Endothelial cell of umbilical vein (primary cell): ENCODE results near the gene TGM3. TPM values are rescaled to one million over a fixed set of nuclear protein-coding genes. Genes with fewer than 3 reads are reported as not detected.

ENCODE experiments used
- BruUV-seq: library from RNA; stranded (reverse); fragments of 400-500 nt; replicated peaks from 2 replicates; lab custom pipeline; 2021; lab: Mats Ljungman, UMichigan
- CTCF ChIA-PET: fragments of 300-600, 350-600 bp; sonication (Branson Sonifier 250); formaldehyde crosslinking; loops from one replicate; lab custom pipeline; 2021; ENCODE audit warnings: antibody characterized with exemption, inconsistent platforms; lab: Charles Lee
- POLR2A ChIA-PET: fragments of 300-600, 350-600 bp; sonication (Branson Sonifier 250); formaldehyde crosslinking; loops from one replicate; lab custom pipeline; 2021; ENCODE audit warnings: antibody characterized with exemption, inconsistent platforms; lab: Charles Lee
- DNase-seq: peaks from one replicate; pipeline ENCODE4 v3.0.0-alpha.2; 2011; ENCODE audit warnings: low read depth, low spot score
- FAIRE-seq: peaks from 2 replicates; lab custom pipeline; 2011; peaks lifted over from hg19 to GRCh38; lab: Jason Lieb, UNC
- H2AFZ ChIP-seq: 2 replicates; pipeline ENCODE4 v1.6.0; 2012; ENCODE audit warnings: low read depth, low read length, control low read depth, inconsistent platforms
- H3K27ac ChIP-seq: 2 replicates; pipeline ENCODE4 v1.5.1; 2011; ENCODE audit warnings: low read depth, mild to moderate bottlenecking, control low read depth, low read length, moderate library complexity; ENCODE audit not compliant: insufficient read depth
- H3K27me3 ChIP-seq, 2 experiments: 2 replicates each; pipeline versions ENCODE4 v1.6.0 to v1.6.1; 2011; ENCODE audit warnings: low read length in 2 of 2, mixed read lengths in 1 of 2; ENCODE audit not compliant: control insufficient read depth in 2 of 2, insufficient read depth in 2 of 2
- H3K36me3 ChIP-seq, 2 experiments: 2 replicates in 1 of 2; 3 replicates in 1 of 2; pipeline ENCODE4 v1.5.1; 2011; ENCODE audit warnings: low read length in 2 of 2, mild to moderate bottlenecking in 1 of 2, moderate library complexity in 1 of 2; ENCODE audit not compliant: control insufficient read depth in 2 of 2, insufficient read depth in 2 of 2; ENCODE audit errors: extremely low read depth in 1 of 2
- H3K4me1 ChIP-seq: 3 replicates; pipeline ENCODE4 v1.5.1; 2011; ENCODE audit warnings: mild to moderate bottlenecking, low read length; ENCODE audit not compliant: control insufficient read depth, insufficient read depth; ENCODE audit errors: extremely low read depth
- H3K4me2 ChIP-seq: 2 replicates; pipeline ENCODE4 v1.6.1; 2011; ENCODE audit warnings: low read length, control low read depth, mixed read lengths; ENCODE audit not compliant: insufficient read depth
- H3K4me3 ChIP-seq, 3 experiments: fragments of 200-600 bp in 1 of 3; sonication (generic), shearing (Covaris generic) in 1 of 3; replicated peaks in 1 of 3; 2 replicates each; pipeline ENCODE4 v1.5.1; 2011 to 2016; ENCODE audit warnings: control low read depth in 3 of 3, low read length in 3 of 3, mild to moderate bottlenecking in 2 of 3, inconsistent platforms in 1 of 3, low read depth in 1 of 3, moderate library complexity in 1 of 3; ENCODE audit not compliant: insufficient read depth in 1 of 3
- H3K79me2 ChIP-seq: 2 replicates; pipeline ENCODE4 v1.6.0; 2012; ENCODE audit warnings: low read length, inconsistent platforms; ENCODE audit not compliant: control insufficient read depth, insufficient read depth
- H3K9ac ChIP-seq: replicated peaks from 2 replicates; pipeline ENCODE3; 2011; ENCODE audit warnings: low read length, control low read depth; ENCODE audit not compliant: insufficient read depth; ENCODE audit errors: extremely low read depth
- H3K9me1 ChIP-seq: replicated peaks from 3 replicates; pipeline ENCODE4 v1.6.0; 2011; ENCODE audit warnings: mild to moderate bottlenecking, low read length; ENCODE audit not compliant: control insufficient read depth, insufficient read depth; ENCODE audit errors: extremely low read depth
- H3K9me3 ChIP-seq: replicated peaks from 2 replicates; pipeline ENCODE4 v1.5.1; 2012; ENCODE audit warnings: low read length, inconsistent platforms; ENCODE audit not compliant: control insufficient read depth, insufficient read depth
- H4K20me1 ChIP-seq: replicated peaks from 2 replicates; pipeline ENCODE3; 2011; ENCODE audit warnings: mild to moderate bottlenecking, low read length; ENCODE audit not compliant: control insufficient read depth, insufficient read depth; ENCODE audit errors: extremely low read depth
- EZH2 ChIP-seq: IDR thresholded peaks from 2 replicates; pipeline ENCODE4 v1.6.1; 2012; ENCODE audit warnings: borderline replicate concordance, low read depth, mild to moderate bottlenecking, moderate library complexity, low read length, inconsistent platforms; ENCODE audit not compliant: severe bottlenecking
- FOS ChIP-seq: IDR thresholded peaks from 2 replicates; pipeline ENCODE4 v1.6.1; 2011; ENCODE audit warnings: mild to moderate bottlenecking, low read length, moderate library complexity, borderline replicate concordance; ENCODE audit not compliant: insufficient read depth
- GATA2 ChIP-seq: IDR thresholded peaks from 2 replicates; pipeline ENCODE4 v1.7.0; 2011; ENCODE audit warnings: low read depth, mild to moderate bottlenecking, moderate library complexity, mixed read lengths, low read length; ENCODE audit not compliant: insufficient read length, insufficient read depth
- JUN ChIP-seq: IDR thresholded peaks from 2 replicates; pipeline ENCODE4 v1.6.1; 2011; ENCODE audit warnings: borderline replicate concordance, low read depth; ENCODE audit not compliant: insufficient read length, insufficient read depth
- MYC ChIP-seq: IDR thresholded peaks from one replicate; pipeline ENCODE4 v1.6.1; 2011; ENCODE audit warnings: mild to moderate bottlenecking, low read depth, low read length
- POLR2A ChIP-seq: IDR thresholded peaks from 2 replicates; pipeline ENCODE4 v1.6.1; 2012; ENCODE audit warnings: low read depth, mild to moderate bottlenecking, control low read depth, low read length
- POLR2AphosphoS5 ChIP-seq: IDR thresholded peaks from 2 replicates; pipeline ENCODE4 v1.6.1; 2012; ENCODE audit warnings: low read depth, mild to moderate bottlenecking, control low read depth, low read length, moderate library complexity; ENCODE audit not compliant: insufficient read depth
- dilution Hi-C: fragments of 300-500 bp; cut with MboI; formaldehyde crosslinking; loops from one replicate; pipeline ENCODE4 v1.15.0; 2019; ENCODE audit warnings: low sequenced_read_pairs; ENCODE audit not compliant: extremely low pct_ligation_motif_present
- intact Hi-C: fragments of 100-400 bp; cut with micrococcal nuclease; formaldehyde crosslinking; loops from one replicate; pipeline ENCODE4 v1.10.0; 2022
- polyA plus RNA-seq, 4 experiments: library from polyadenylated mRNA; depleted of rRNA in 3 of 4; stranded (reverse) in 3 of 4; unstranded in 1 of 4; fragments of >200 nt; gene quantifications; 2 replicates each; pipeline versions ENCODE4 v1.2.1 to v1.2.3, GENCODE V29; 2011 to 2012; ENCODE audit warnings: missing spikeins in 1 of 4
- total RNA-seq: library from RNA; stranded (reverse); gene quantifications from 2 replicates; pipeline ENCODE4 v1.2.3, GENCODE V29; 2021
- TF ChIP-seq, protein P1 (sequence below): IDR thresholded peaks from 2 replicates; pipeline ENCODE4 v1.6.1; 2011; ENCODE audit not compliant: insufficient read depth, insufficient read length
- TF ChIP-seq, protein P2 (sequence below), 2 donors: IDR thresholded peaks; 1 replicate in 1 of 2; 2 replicates in 1 of 2; pipeline ENCODE4 v1.5.1; 2011; ENCODE audit warnings: low read length in 2 of 2, mild to moderate bottlenecking in 2 of 2, moderate library complexity in 2 of 2, control low read depth in 1 of 2, inconsistent platforms in 1 of 2, low read depth in 1 of 2; ENCODE audit not compliant: insufficient read depth in 1 of 2; ENCODE audit errors: extremely low read depth in 1 of 2

TGM3 gene
- total and polyA plus RNA-seq, 2 donors (not counting 3 experiments of a cell fraction or from before 2014, with no cell fraction given), result not detected

DNA sequence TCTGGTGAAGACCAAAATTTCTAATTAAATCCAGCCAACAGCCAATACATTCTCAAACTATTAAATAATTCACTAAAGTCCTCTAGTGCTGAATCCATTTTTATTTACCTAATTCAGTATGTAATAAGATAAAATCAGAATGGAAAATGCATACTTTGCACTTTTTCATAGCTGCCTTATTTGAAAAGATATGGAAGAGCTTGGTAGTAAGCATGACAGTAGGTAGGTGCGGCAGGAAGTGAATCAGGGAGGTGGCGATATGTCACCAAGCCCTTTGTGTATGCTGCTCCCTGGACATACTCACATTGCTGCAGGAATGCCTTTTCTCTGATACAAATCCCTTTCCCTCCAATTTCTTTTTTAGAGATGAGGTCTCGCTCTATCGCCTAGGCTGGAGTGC, 10.2 kb upstream of the TGM3 start:
- no TSS peak for BruUV-seq
- ChIA-PET POLR2A (no interaction called here), CTCF (interaction anchor here (0.9 kb wide), 1 partner anchor 78 kb away, joined by 5 read pairs; no protein-coding TSS in a partner anchor)
- H3K27ac ChIP-seq, result no peak overlapping the region
- no peaks in the 10 kb centered on the region for H4K20me1 ChIP-seq
- TF ChIP-seq FOS (no peak), EZH2 (no peak), MYC (no peak)
- TF ChIP-seq, protein P1, sequence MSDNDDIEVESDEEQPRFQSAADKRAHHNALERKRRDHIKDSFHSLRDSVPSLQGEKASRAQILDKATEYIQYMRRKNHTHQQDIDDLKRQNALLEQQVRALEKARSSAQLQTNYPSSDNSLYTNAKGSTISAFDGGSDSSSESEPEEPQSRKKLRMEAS, result no peak
- TF ChIP-seq, protein P2, sequence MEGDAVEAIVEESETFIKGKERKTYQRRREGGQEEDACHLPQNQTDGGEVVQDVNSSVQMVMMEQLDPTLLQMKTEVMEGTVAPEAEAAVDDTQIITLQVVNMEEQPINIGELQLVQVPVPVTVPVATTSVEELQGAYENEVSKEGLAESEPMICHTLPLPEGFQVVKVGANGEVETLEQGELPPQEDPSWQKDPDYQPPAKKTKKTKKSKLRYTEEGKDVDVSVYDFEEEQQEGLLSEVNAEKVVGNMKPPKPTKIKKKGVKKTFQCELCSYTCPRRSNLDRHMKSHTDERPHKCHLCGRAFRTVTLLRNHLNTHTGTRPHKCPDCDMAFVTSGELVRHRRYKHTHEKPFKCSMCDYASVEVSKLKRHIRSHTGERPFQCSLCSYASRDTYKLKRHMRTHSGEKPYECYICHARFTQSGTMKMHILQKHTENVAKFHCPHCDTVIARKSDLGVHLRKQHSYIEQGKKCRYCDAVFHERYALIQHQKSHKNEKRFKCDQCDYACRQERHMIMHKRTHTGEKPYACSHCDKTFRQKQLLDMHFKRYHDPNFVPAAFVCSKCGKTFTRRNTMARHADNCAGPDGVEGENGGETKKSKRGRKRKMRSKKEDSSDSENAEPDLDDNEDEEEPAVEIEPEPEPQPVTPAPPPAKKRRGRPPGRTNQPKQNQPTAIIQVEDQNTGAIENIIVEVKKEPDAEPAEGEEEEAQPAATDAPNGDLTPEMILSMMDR (IDR thresholded peaks at IDR 0.05; ENCODE audit: extremely low read depth in 1 of 2, insufficient read depth in 1 of 2, low read depth in 1 of 2, low read length in 2 of 2), result no peak
- no peaks in the 10 kb centered on the region for H3K9me1 ChIP-seq
- H3K9ac ChIP-seq, result no peak overlapping the region
- no peak overlapping the region for H2AFZ ChIP-seq
- intact Hi-C loops, result no loop called here
- no peaks in the 10 kb centered on the region for H3K36me3 ChIP-seq
- H3K9me3 ChIP-seq, result no peaks in the 10 kb centered on the region
- DNase-seq, result no peak
- no peaks in the 10 kb centered on the region for H3K27me3 ChIP-seq
- no peaks in the 10 kb centered on the region for H3K79me2 ChIP-seq
- H3K4me1 ChIP-seq, result peaks cover 31% of the 10 kb centered on the region
- H3K4me3 ChIP-seq, result no peak overlapping the region
- dilution Hi-C loops, result no loop called here
- H3K4me2 ChIP-seq, result no peak overlapping the region
- no peak for FAIRE-seq

DNA sequence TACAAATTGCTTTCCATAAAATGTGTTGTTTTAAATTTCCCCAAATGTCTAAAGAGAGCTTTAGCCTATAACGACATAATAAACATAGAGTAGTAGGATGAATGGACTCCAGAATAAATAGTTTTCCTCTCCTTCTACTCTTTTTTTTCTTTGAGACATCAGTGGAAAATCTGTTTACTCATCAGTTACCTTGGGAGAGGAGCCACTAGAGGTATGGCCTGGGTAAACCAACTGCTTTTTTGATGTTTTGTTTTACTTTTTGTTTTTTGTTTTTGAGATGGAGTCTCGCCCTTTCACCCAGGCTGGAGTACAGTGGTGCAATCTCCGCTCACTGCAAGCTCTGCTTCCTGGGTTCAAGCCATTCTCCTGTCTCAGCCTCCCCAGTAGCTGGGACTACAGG, 8.3 kb upstream of the TGM3 start:
- BruUV-seq, result no TSS peak
- Histone ChIP-seq H3K9ac (no peak overlapping the region), H3K79me2 (no peaks in the 10 kb centered on the region), H3K4me2 (no peak overlapping the region), H4K20me1 (no peaks in the 10 kb centered on the region), H3K9me3 (no peaks in the 10 kb centered on the region), H3K9me1 (no peaks in the 10 kb centered on the region), H3K27me3 (no peaks in the 10 kb centered on the region), H3K36me3 (no peaks in the 10 kb centered on the region), H2AFZ (no peak overlapping the region), H3K4me1 (peaks cover 31% of the 10 kb centered on the region), H3K27ac (no peak overlapping the region), H3K4me3 (no peak overlapping the region)
- intact Hi-C loops (no loop called here), dilution Hi-C loops (no loop called here)
- ChIA-PET CTCF (interaction anchor here (0.6 kb wide), 1 partner anchor 506 kb away, joined by 5 read pairs; no protein-coding TSS in a partner anchor), POLR2A (no interaction called here)
- FAIRE-seq (no peak), DNase-seq (no peak)
- TF ChIP-seq FOS, result no peak
- no peak for TF ChIP-seq POLR2AphosphoS5
- TF ChIP-seq, protein P2 (IDR thresholded peaks at IDR 0.05; ENCODE audit: extremely low read depth in 1 of 2, insufficient read depth in 1 of 2, low read depth in 1 of 2, low read length in 2 of 2), result no peak
- no peak for TF ChIP-seq POLR2A
- TF ChIP-seq JUN, result no peak
- TF ChIP-seq MYC, result no peak
- TF ChIP-seq GATA2, result no peak
- TF ChIP-seq, protein P1, result no peak
- no peak for TF ChIP-seq EZH2
